SK-N-MC (cell line): ENCODE data around the gene GSAP.

Experiments used
- EZH2 ChIP-seq: fragments of 200-600 bp; sonication (generic); IDR thresholded peaks from one replicate; pipeline ENCODE4 v1.6.1; 2017; ENCODE audit warnings: antibody characterized with exemption
- POLR2AphosphoS5 ChIP-seq: IDR thresholded peaks from 2 replicates; pipeline ENCODE4 v1.6.1; 2012; ENCODE audit warnings: mild to moderate bottlenecking, low read depth, low read length, borderline replicate concordance

GRCh38 chr7:77308792-77309191, 107.4 kb downstream of the GSAP start:
- TF ChIP-seq EZH2 (no peak), POLR2AphosphoS5 (no peak)
